Large intestine (tissue), 3 donors: Measurements from ENCODE around the gene RCE1. TPM values are rescaled to one million over a fixed set of nuclear protein-coding genes. Genes with fewer than 3 reads are reported as not detected.
"Not testable (repeated sequence)": the region's sequence is repeated elsewhere in the genome, so short reads cannot be mapped to it uniquely, and the experiment has no call there.

Experiments used
- DNase-seq, 2 donors: peaks; one replicate each; pipeline versions ENCODE4 v3.0.0 to v3.0.0-alpha.2; 2013
- H3K27ac ChIP-seq: one replicate; pipeline ENCODE4 v1.5.1; 2013; ENCODE audit warnings: low read length
- H3K27me3 ChIP-seq: 2 replicates; pipeline ENCODE4 v1.6.1; 2013; ENCODE audit warnings: low read length; ENCODE audit not compliant: control insufficient read depth, insufficient read depth
- H3K36me3 ChIP-seq: 2 replicates; pipeline ENCODE4 v1.6.1; 2013; ENCODE audit warnings: low read length; ENCODE audit not compliant: control insufficient read depth, insufficient read depth
- H3K4me1 ChIP-seq: one replicate; pipeline ENCODE4 v1.6.1; 2013; ENCODE audit warnings: low read length; ENCODE audit not compliant: control insufficient read depth, insufficient read depth
- H3K4me3 ChIP-seq: one replicate; pipeline ENCODE4 v1.5.1; 2013; ENCODE audit warnings: low read length
- H3K9me3 ChIP-seq: one replicate; pipeline ENCODE4 v1.6.1; 2013; ENCODE audit warnings: mild to moderate bottlenecking, low read depth, low read length, moderate library complexity; ENCODE audit not compliant: control insufficient read depth
- WGBS: methylation state at CpG from one replicate; pipeline ENCODE4 v1.1.5; 2013; ENCODE audit warnings: low lambda C conversion rate; ENCODE audit not compliant: insufficient coverage; 5-methylcytosine and 5-hydroxymethylcytosine counted together
- polyA plus RNA-seq: library from polyadenylated mRNA; unstranded; fragments of 120-200 nt; gene quantifications from one replicate; pipeline ENCODE4 v1.2.1, GENCODE V29; 2013

Gene RCE1
- polyA plus RNA-seq, 1 donor = 27.2 TPM

DNA sequence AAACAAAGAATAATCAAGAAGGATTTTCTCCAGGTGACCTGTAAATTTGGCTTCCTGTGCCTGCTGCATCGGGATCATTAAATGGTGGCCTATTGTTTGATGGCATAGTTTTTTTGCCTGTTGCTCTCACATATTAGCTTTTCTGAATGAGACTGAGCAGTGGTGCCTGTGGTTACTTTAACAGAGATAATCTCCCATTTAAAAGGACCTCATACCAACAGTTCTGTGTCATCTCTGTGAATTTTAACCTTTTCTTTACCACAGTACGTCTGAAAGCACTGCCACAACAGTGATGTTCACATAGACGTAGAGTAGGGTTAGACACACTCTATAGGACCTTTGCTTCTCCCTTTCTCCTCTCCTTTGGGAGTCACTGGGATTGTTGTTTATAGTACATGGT is 22.9 kb upstream of the RCE1 start:
- WGBS = no CpG with 5 or more reads among the region's 3 CpGs
- no peaks in the 10 kb centered on the region for H3K27me3 ChIP-seq
- DNase-seq = no peak
- no peak overlapping the region for H3K27ac ChIP-seq
- H3K4me1 ChIP-seq = no peaks in the 10 kb centered on the region
- H3K9me3 ChIP-seq = no peaks in the 10 kb centered on the region
- H3K4me3 ChIP-seq = no peak overlapping the region
- peaks cover 13% of the 10 kb centered on the region for H3K36me3 ChIP-seq

DNA sequence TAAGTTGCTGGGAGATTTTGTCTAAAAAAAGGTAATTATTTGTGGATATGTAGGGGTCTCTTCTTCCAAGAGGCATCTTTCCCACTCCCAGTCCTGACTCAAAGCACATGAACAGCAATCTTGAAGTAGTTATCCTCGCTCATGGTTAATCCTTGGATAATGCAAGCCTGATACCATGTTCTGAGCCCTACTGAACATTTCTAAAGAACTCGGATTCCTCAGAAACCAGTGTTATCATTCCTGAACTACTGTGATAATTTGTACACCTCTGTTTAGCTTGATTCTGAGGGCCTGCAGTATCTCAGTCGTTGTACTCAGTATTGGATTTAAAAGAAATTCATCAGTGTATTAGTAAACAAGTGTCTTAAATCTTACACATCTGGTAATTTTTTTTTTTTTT is 22.3 kb upstream of the RCE1 start:
- Histone ChIP-seq H3K9me3 (no peaks in the 10 kb centered on the region), H3K27me3 (no peaks in the 10 kb centered on the region), H3K4me3 (no peak overlapping the region), H3K27ac (no peak overlapping the region), H3K36me3 (peaks cover 11% of the 10 kb centered on the region), H3K4me1 (no peaks in the 10 kb centered on the region)
- DNase-seq = no peak
- WGBS = 50% methylated on average over 1 of the region's 3 CpGs

DNA sequence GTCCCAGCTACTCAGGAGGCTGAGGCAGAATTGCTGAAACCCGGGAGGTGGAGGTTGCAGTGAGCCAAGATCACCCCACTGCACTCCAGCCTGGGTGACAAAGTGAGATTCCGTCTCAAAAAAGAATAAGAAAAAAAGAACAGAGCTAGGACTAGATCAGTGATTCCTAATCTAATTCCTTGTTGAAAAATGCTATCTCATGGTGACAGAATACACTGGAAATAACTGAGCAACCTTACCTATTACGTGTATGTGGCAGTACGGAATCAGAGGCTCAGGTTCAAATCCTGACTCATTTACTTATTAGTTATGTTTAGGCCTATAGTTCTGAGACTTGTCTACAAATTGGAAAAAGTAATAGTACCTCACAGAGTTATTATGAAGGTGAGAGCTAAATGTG is 19.5 kb upstream of the RCE1 start:
- WGBS = no CpG with 5 or more reads among the region's 4 CpGs
- H3K4me1 ChIP-seq = no peaks in the 10 kb centered on the region
- no peaks in the 10 kb centered on the region for H3K9me3 ChIP-seq
- H3K4me3 ChIP-seq = no peak overlapping the region
- DNase-seq = no peak
- peaks cover 11% of the 10 kb centered on the region for H3K36me3 ChIP-seq
- no peak overlapping the region for H3K27ac ChIP-seq
- no peaks in the 10 kb centered on the region for H3K27me3 ChIP-seq

DNA sequence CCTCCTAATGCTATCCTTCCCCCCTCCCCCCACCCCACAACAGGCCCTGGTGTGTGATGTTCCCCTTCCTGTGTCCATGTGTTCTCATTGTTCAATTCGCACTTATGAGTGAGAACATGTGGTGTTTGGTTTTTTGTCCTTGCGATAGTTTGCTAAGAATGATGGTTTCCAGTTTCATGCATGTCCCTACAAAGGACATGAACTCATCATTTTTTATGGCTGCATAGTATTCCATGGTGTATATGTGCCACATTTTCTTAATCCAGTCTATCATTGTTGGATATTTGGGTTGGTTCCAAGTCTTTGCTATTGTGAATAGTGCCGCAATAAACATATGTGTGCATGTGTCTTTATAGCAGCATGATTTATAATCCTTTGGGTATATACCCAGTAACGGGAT is 18.7 kb upstream of the RCE1 start:
- H3K27me3 ChIP-seq, H3K4me1 ChIP-seq, H3K9me3 ChIP-seq, H3K27ac ChIP-seq, DNase-seq, H3K4me3 ChIP-seq: not testable (repeated sequence)
- H3K36me3 ChIP-seq = peaks cover 11% of the 10 kb centered on the region
- no CpG with 5 or more reads among the region's 4 CpGs for WGBS

DNA sequence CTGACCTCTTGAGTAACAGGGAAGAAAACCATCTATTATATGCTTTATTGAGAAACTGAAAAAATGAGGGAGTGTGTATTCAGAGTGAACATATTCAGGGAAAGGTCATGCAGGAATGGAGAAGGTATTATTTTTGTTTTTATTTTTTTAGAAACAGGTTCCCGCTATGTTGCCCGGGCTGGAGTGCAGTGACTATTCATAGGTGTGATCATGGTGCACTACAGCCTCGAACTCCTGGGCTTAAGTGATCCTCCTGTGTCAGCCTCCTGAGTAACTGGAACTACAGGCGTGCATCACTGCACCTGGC is 8.7 kb upstream of the RCE1 start:
- no peak for DNase-seq
- Histone ChIP-seq H3K4me3 (no peak overlapping the region), H3K36me3 (peaks cover 15% of the 10 kb centered on the region), H3K9me3 (no peaks in the 10 kb centered on the region), H3K27ac (no peak overlapping the region), H3K4me1 (no peaks in the 10 kb centered on the region), H3K27me3 (no peaks in the 10 kb centered on the region)
- WGBS = no CpG with 5 or more reads among the region's 4 CpGs

DNA sequence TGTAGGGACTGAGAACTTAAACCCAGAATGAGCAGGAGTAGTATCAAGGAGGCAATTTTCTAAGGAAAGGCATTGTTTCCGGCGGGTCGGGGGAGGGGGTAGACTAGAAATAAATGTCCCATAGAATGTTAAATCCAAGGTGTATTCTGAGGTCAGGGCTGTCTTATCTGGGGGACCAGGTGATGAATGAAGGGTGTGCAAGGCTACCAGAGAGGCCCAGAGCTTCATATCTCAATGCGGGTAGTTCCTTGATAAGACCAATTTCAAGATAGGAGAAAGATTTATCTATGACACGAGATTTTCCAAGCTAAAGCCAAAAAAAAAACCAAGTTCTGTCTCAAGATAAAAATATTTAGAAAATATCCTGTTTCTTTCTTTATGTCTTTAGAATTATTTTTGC is 8.3 kb upstream of the RCE1 start:
- WGBS = 65% methylated on average over 4 of the region's 5 CpGs
- H3K4me1 ChIP-seq = no peaks in the 10 kb centered on the region
- no peaks in the 10 kb centered on the region for H3K9me3 ChIP-seq
- H3K27me3 ChIP-seq = no peaks in the 10 kb centered on the region
- no peak for DNase-seq
- no peak overlapping the region for H3K4me3 ChIP-seq
- no peak overlapping the region for H3K27ac ChIP-seq
- peaks cover 19% of the 10 kb centered on the region for H3K36me3 ChIP-seq

DNA sequence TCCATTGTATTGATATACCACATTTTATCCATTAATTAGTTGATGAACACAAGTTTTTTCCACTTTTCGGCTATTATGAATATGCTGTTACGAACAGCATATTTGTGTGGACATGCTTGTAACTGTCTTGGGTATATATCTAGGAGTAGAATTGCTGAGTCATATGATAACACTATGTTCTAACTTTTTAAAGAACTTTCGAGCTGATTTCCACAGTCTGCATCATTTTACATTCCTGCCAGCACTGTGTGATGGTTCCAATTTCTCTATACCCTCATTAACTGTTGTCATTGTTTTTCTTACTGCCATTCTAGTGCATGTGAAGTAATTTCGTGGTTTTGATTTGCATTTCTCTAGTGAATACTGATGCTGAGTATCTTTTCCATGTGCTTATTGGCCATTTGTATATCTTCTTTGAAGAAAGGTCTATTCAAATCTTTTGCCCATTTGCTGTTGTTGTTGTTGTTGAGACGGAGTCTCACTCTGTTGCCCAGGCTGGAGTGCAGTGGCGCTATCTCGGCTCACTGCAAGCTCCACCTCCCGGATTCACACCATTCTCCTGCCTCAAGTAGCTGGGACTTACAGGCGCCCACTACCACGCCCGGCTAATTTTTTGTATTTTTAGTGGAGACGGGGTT is 7.4 kb upstream of the RCE1 start:
- H3K4me1 ChIP-seq = no peaks in the 10 kb centered on the region
- no peaks in the 10 kb centered on the region for H3K9me3 ChIP-seq
- H3K36me3 ChIP-seq = peaks cover 25% of the 10 kb centered on the region
- no peak overlapping the region for H3K27ac ChIP-seq
- H3K4me3 ChIP-seq = no peak overlapping the region
- 67% methylated on average over 1 of the region's 12 CpGs for WGBS
- no peak for DNase-seq
- H3K27me3 ChIP-seq = no peaks in the 10 kb centered on the region

DNA sequence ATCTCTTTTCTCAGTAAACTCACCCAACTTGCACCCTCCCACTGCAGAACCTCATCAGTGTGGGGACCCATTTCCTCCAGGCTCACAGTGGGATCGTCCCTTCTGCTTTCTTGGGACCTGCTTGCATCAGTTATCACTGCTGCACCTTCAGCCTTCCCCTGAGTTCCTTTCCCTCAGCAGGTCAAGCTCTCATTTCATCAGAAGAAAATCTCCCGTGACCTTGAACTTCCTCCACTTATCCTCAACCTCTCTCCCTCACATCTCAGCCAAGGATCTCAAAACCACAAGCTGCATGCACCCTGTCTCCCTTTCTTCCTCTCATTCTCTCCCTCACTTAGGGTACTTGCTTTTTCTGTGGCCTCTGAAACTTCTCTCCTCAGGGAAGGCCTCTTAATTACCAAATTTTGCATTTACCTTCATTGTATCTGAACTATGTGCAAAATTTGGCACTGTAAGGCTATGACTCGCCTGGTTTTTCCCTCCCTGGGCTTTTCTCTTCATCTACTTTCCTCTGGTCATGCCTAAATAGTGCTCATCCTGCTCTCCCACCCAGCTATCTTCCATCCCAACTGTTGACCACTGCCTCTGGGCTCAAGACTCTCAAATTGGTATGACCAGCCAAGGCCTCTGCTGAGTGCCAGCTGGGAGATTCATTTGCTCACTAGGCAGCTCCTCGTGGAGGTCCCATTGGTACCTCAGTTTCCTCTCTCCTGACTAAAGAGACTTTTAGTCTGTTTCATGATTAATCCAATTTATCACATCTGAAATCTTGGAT is 2.7 kb upstream of the RCE1 start:
- Histone ChIP-seq H3K27ac (no peak overlapping the region), H3K36me3 (peaks cover 34% of the 10 kb centered on the region), H3K9me3 (no peaks in the 10 kb centered on the region), H3K27me3 (no peaks in the 10 kb centered on the region), H3K4me1 (peaks cover 15% of the 10 kb centered on the region), H3K4me3 (no peak overlapping the region)
- DNase-seq = no peak
- 100% methylated on average over 1 of the region's 4 CpGs for WGBS

DNA sequence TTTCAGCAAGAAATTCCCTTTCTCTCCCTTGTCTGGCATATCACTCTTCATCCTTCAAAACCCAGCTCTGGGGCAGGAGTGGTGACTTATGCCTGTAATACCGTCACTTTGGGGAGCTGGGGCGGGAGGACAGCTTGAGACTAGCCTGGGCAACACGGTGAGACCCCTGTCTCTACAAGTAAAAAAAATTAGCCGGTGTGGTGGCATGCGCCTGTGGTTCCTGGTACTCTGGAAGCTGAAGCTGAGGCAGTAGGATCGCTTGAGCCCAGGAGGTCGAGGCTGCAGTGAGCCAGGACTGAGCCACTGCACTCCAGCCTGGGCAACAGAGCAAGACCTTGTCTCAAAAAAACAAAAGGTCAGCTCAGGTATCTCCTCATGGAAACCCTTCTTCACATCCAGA is 1.4 kb upstream of the RCE1 start:
- Histone ChIP-seq H3K27ac (no peak overlapping the region), H3K4me3 (peak overlapping the region; percentile 100), H3K9me3 (no peaks in the 10 kb centered on the region), H3K4me1 (peaks cover 15% of the 10 kb centered on the region), H3K27me3 (no peaks in the 10 kb centered on the region), H3K36me3 (peaks cover 47% of the 10 kb centered on the region)
- no peak for DNase-seq
- WGBS = no CpG with 5 or more reads among the region's 7 CpGs

DNA sequence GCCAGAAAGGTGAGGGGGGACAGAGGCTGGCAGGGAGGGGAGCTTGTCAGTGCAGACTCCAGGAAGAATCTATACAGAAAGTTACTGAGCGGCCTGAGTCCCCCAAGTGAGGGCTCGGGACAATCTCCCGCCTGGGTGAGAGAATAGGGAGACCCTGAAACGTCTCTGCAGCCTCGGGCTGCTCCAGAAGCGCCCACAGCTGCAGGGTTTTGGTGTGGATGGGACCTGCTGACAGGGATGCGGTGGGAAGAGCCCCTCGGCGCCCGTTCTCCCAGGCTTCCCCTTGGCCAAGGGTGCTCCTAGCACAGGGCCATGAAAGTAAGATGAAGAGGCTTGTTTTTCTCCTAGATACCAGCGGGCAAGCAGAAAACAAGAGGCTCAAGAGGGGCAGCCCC is 743 bp upstream of the RCE1 start:
- Histone ChIP-seq H3K4me1 (peaks cover 15% of the 10 kb centered on the region), H3K36me3 (peaks cover 51% of the 10 kb centered on the region), H3K27ac (peak overlapping the region; percentile 100), H3K9me3 (no peaks in the 10 kb centered on the region), H3K27me3 (no peaks in the 10 kb centered on the region), H3K4me3 (peak overlapping the region; percentile 100)
- no peak for DNase-seq
- no CpG with 5 or more reads among the region's 11 CpGs for WGBS
